Liver (tissue), 9 donors: Measurements from ENCODE around the gene PABPN1L. TPM values are rescaled to one million over a fixed set of nuclear protein-coding genes. Genes with fewer than 3 reads are reported as not detected.
"Not testable (repeated sequence)": the region's sequence is repeated elsewhere in the genome, so short reads cannot be mapped to it uniquely, and the experiment has no call there.

Source experiments
- DNase-seq: peaks from one replicate; pipeline ENCODE4 v3.0.0-alpha.2; 2017; ENCODE audit warnings: low spot score
- H3K27ac ChIP-seq, 2 donors: one replicate each; pipeline ENCODE4 v1.7.0; 2013; ENCODE audit warnings: inconsistent platforms in 2 of 2, low read length in 2 of 2, control low read depth in 1 of 2, low read depth in 1 of 2, mild to moderate bottlenecking in 1 of 2
- H3K27me3 ChIP-seq, 4 donors: one replicate each; pipeline versions ENCODE4 v1.6.1 to v1.7.0; 2013; ENCODE audit warnings: low read length in 3 of 4, inconsistent platforms in 1 of 4, mild to moderate bottlenecking in 1 of 4, moderate library complexity in 1 of 4; ENCODE audit not compliant: control insufficient read depth in 4 of 4, insufficient read depth in 4 of 4
- H3K36me3 ChIP-seq, 4 donors: one replicate each; pipeline versions ENCODE4 v1.6.1 to v1.7.0; 2013; ENCODE audit warnings: low read length in 3 of 4, mild to moderate bottlenecking in 3 of 4, low read depth in 1 of 4, moderate library complexity in 1 of 4; ENCODE audit not compliant: control insufficient read depth in 4 of 4, insufficient read depth in 3 of 4
- H3K4me1 ChIP-seq, 4 donors: one replicate each; pipeline versions ENCODE4 v1.6.1 to v1.7.0; 2013; ENCODE audit warnings: low read length in 3 of 4, mild to moderate bottlenecking in 3 of 4, moderate library complexity in 1 of 4; ENCODE audit not compliant: control insufficient read depth in 4 of 4, insufficient read depth in 4 of 4
- H3K4me3 ChIP-seq, 3 donors: one replicate each; pipeline versions ENCODE4 v1.6.1 to v1.7.0; 2013; ENCODE audit warnings: low read length in 3 of 3, control low read depth in 1 of 3, low read depth in 1 of 3, mild to moderate bottlenecking in 1 of 3
- H3K9ac ChIP-seq, 2 donors: one replicate each; pipeline ENCODE4 v1.7.0; 2013; ENCODE audit warnings: low read length in 2 of 2, mild to moderate bottlenecking in 2 of 2, moderate library complexity in 2 of 2, control low read depth in 1 of 2, low read depth in 1 of 2
- H3K9me3 ChIP-seq, 4 donors: one replicate each; pipeline versions ENCODE4 v1.6.1 to v1.7.0; 2013; ENCODE audit warnings: low read length in 3 of 4; ENCODE audit not compliant: control insufficient read depth in 4 of 4
- EGR1 ChIP-seq, 2 donors: IDR thresholded peaks; 2 replicates each; pipeline ENCODE4 v1.6.1; 2016 to 2018; ENCODE audit warnings: antibody characterized with exemption in 2 of 2, low read depth in 2 of 2
- FOXA1 ChIP-seq: IDR thresholded peaks from 2 replicates; pipeline ENCODE4 v1.6.1; 2016; ENCODE audit warnings: antibody characterized with exemption
- FOXA2 ChIP-seq: IDR thresholded peaks from 2 replicates; pipeline ENCODE4 v1.6.1; 2016; ENCODE audit warnings: antibody characterized with exemption
- HNF4A ChIP-seq, 2 donors: conservative IDR thresholded peaks; 2 replicates each; pipeline ENCODE4 v1.6.1; 2016; ENCODE audit warnings: antibody characterized with exemption in 2 of 2, mild to moderate bottlenecking in 2 of 2
- HNF4G ChIP-seq: IDR thresholded peaks from 2 replicates; pipeline ENCODE4 v1.6.1; 2016; ENCODE audit warnings: antibody characterized with exemption
- JUND ChIP-seq, 2 donors: IDR thresholded peaks; 2 replicates each; pipeline ENCODE4 v1.6.1; 2016; ENCODE audit warnings: antibody characterized with exemption in 2 of 2
- NR2F2 ChIP-seq: IDR thresholded peaks from 2 replicates; pipeline ENCODE4 v1.6.1; 2016; ENCODE audit warnings: antibody characterized with exemption
- RAD21 ChIP-seq, 2 donors: IDR thresholded peaks; 2 replicates each; pipeline ENCODE4 v1.6.1; 2016; ENCODE audit warnings: antibody characterized with exemption in 2 of 2, mild to moderate bottlenecking in 2 of 2
- REST ChIP-seq: IDR thresholded peaks from 2 replicates; pipeline ENCODE4 v1.6.1; 2016; ENCODE audit warnings: antibody characterized with exemption, mild to moderate bottlenecking
- RXRA ChIP-seq, 2 donors: IDR thresholded peaks; 2 replicates each; pipeline ENCODE4 v1.6.1; 2017 to 2018; ENCODE audit warnings: antibody characterized with exemption in 2 of 2, mild to moderate bottlenecking in 1 of 2
- SP1 ChIP-seq: IDR thresholded peaks from 2 replicates; pipeline ENCODE4 v1.6.1; 2018; ENCODE audit warnings: antibody characterized with exemption, mild to moderate bottlenecking
- TAF1 ChIP-seq: conservative IDR thresholded peaks from 2 replicates; pipeline ENCODE4 v1.6.1; 2016; ENCODE audit warnings: antibody characterized with exemption, mild to moderate bottlenecking
- YY1 ChIP-seq: IDR thresholded peaks from 2 replicates; pipeline ENCODE4 v1.6.1; 2016; ENCODE audit warnings: antibody characterized with exemption, mild to moderate bottlenecking
- WGBS: extraction: QIAGEN DNeasy Blood & Tissue Kit; methylation state at CpG from one replicate; pipeline ENCODE4 v1.1.7; 2013; 5-methylcytosine and 5-hydroxymethylcytosine counted together
- polyA plus RNA-seq, 2 donors: library from polyadenylated mRNA; stranded (reverse) in 1 of 2; unstranded in 1 of 2; fragments of 200-250 nt in 1 of 2; fragments of >200 nt in 1 of 2; fragmentation: Nextera tagmentation in 1 of 2; extraction: Ambion mirVana in 1 of 2; gene quantifications; one replicate each; pipeline versions ENCODE4 v1.2.1 to v1.2.3, GENCODE V29; 2013 to 2015
- total RNA-seq, 2 donors: library from RNA; depleted of rRNA; stranded (reverse); fragments of >200 nt; gene quantifications; one replicate each; pipeline ENCODE4 v1.2.3, GENCODE V29; 2014
- TF ChIP-seq, protein P1 (sequence below): IDR thresholded peaks from 2 replicates; pipeline ENCODE4 v1.6.1; 2016; ENCODE audit warnings: antibody characterized with exemption
- TF ChIP-seq, protein P2 (sequence below): IDR thresholded peaks from 2 replicates; pipeline ENCODE4 v1.6.1; 2016; ENCODE audit warnings: antibody characterized with exemption
- TF ChIP-seq, protein P3 (sequence below): IDR thresholded peaks from 2 replicates; pipeline ENCODE4 v1.6.1; 2016; ENCODE audit warnings: antibody characterized with exemption
- donor health status: healthy.
- donor health status: healthy.
- donor health status: healthy.
- donor health status: healthy.
- donor health status: healthy.

Gene PABPN1L
- total and polyA plus RNA-seq, 4 donors, result 0.09 TPM; not detected in 3

DNA sequence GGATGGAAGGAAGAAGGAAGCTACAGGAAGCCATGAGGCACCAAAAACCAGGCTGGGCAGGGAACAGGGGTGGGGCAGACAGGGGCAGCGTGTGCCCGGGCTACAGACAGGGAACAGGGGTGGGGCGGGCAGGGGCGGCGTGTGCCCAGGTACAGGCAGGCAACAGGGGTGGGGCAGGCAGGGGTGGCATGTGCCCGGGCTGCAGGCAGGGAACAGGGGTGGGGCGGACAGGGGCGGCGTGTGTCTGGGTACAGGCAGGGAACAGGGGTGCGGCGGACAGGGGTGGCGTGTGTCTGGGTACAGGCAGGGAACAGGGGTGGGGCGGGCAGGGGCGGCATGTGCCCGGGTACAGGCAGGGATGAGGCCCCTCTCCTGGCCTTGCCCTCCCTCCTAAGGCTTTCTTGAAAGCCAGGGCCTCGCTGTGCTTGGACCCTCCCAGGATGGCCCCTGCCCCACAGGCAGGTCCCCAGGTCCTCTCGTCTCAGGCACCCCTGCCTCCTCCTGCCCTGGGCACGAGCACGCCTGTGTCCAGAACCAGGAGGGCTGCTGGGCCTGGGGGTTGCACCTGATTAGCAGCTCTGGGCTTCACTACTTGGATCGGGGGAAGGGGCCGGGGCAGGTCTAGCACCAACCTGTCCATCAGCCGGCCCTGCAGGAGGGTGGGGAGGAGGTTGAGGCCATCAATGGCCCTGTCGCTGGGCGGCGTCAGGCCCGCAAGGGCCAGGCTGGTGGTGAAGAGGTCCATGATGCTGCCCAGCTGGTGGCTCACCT lies 40.2 kb downstream of the PABPN1L start (continued):
- no peak for TF ChIP-seq JUND (IDR thresholded peaks at IDR 0.05)
- TF ChIP-seq, protein P1, sequence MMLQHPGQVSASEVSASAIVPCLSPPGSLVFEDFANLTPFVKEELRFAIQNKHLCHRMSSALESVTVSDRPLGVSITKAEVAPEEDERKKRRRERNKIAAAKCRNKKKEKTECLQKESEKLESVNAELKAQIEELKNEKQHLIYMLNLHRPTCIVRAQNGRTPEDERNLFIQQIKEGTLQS, result no peak
- TF ChIP-seq TAF1, result no peak
- TF ChIP-seq FOXA2, result no peak
- no peak for TF ChIP-seq RXRA (IDR thresholded peaks at IDR 0.05)
- TF ChIP-seq NR2F2, result no peak
- TF ChIP-seq, protein P2, sequence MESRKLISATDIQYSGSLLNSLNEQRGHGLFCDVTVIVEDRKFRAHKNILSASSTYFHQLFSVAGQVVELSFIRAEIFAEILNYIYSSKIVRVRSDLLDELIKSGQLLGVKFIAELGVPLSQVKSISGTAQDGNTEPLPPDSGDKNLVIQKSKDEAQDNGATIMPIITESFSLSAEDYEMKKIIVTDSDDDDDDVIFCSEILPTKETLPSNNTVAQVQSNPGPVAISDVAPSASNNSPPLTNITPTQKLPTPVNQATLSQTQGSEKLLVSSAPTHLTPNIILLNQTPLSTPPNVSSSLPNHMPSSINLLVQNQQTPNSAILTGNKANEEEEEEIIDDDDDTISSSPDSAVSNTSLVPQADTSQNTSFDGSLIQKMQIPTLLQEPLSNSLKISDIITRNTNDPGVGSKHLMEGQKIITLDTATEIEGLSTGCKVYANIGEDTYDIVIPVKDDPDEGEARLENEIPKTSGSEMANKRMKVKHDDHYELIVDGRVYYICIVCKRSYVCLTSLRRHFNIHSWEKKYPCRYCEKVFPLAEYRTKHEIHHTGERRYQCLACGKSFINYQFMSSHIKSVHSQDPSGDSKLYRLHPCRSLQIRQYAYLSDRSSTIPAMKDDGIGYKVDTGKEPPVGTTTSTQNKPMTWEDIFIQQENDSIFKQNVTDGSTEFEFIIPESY, result no peak
- TF ChIP-seq, protein P3, sequence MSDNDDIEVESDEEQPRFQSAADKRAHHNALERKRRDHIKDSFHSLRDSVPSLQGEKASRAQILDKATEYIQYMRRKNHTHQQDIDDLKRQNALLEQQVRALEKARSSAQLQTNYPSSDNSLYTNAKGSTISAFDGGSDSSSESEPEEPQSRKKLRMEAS, result no peak

- TF ChIP-seq, protein P3, result no peak
- TF ChIP-seq, protein P1, result no peak
- Histone ChIP-seq H3K27me3 (no peaks in the 10 kb centered on the region), H3K36me3 (peaks cover 0 to 28% (median 8%) of the 10 kb centered on the region in 4 donors)
Measured at GRCh38 chr16:88825146-88825545, 41.3 kb downstream of the PABPN1L start.

DNA sequence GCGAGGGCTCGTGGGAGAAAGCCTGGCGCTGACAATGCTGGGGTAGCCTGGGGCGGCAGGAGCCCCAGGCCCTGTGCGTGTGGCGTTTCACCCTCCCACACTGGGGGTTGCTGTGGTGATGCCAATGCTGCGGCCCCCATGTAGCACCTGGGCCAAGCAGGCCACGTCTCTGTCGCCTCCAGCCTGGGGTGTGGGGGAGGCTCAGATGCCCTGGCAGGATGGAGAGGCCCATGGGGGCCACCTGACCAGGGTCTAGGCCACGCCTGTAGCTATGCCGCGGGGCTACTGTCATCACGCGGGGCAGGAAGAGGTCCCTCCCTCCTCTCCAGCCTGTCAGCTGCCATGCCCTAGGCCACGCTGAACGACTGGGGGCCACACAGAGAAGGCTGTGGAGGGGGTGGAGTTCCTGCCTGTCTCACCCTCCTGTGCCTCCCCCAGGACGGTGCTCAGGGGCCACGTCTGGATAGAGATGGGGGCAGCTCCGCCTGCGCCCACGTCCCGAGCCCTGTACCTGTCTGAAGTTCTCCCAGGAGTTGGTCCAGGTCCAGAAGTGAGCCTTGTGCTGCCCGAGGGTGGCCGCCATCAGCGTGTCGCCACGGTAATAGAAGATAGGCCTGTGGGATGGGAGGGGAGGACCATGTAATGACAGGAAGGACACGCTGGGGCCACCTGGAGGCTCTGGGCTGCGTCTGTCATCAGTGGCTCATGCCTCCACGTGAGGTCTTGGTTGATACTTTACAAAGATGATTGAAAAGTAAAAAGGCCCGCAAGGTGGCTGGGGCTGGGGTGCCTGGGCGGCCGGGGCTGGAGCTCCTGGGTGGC lies 42.0 kb downstream of the PABPN1L start:
- no peak overlapping the region for H3K27ac ChIP-seq
- H3K36me3 ChIP-seq, result peaks cover 0 to 28% (median 8%) of the 10 kb centered on the region in 4 donors
- no peak overlapping the region for H3K9ac ChIP-seq
- H3K4me3 ChIP-seq, result no peak overlapping the region
- H3K27me3 ChIP-seq, result no peaks in the 10 kb centered on the region
- TF ChIP-seq, protein P1, result no peak
- no peak for TF ChIP-seq JUND (IDR thresholded peaks at IDR 0.05)
- no peak for TF ChIP-seq FOXA1
- TF ChIP-seq YY1, result no peak
- TF ChIP-seq RAD21 (IDR thresholded peaks at IDR 0.05), result no peak
- no peak for TF ChIP-seq HNF4A (conservative IDR thresholded peaks at IDR 0.05)
- TF ChIP-seq TAF1, result no peak
- TF ChIP-seq EGR1 (IDR thresholded peaks at IDR 0.05; ENCODE audit: low read depth in 2 of 2), result no peak
- no peak for TF ChIP-seq SP1
- TF ChIP-seq, protein P3, result no peak
- TF ChIP-seq HNF4G, result no peak
- TF ChIP-seq REST, result no peak
- TF ChIP-seq RXRA (IDR thresholded peaks at IDR 0.05), result no peak
- H3K9me3 ChIP-seq, result no peaks in the 10 kb centered on the region
- H3K4me1 ChIP-seq, result no peaks in the 10 kb centered on the region
- WGBS, result 94% methylated on average over 33 of the region's 33 CpGs
- no peak for DNase-seq

More at GRCh38 chr16:88825146-88825545, 41.3 kb downstream of the PABPN1L start:
- Histone ChIP-seq H3K9me3 (no peaks in the 10 kb centered on the region), H3K4me3 (no peak overlapping the region), H3K4me1 (no peaks in the 10 kb centered on the region), H3K27ac (no peak overlapping the region), H3K9ac (no peak overlapping the region)
- 98% methylated on average over 12 of the region's 12 CpGs for WGBS
- no peak for DNase-seq

GRCh38 chr16:88823646-88824045 lies 42.8 kb downstream of the PABPN1L start:
- not testable (repeated sequence) for H3K27me3 ChIP-seq, H3K27ac ChIP-seq, DNase-seq, H3K4me1 ChIP-seq, H3K9ac ChIP-seq, H3K9me3 ChIP-seq, H3K4me3 ChIP-seq
- H3K36me3 ChIP-seq, result peaks cover 0 to 25% (median 8%) of the 10 kb centered on the region in 4 donors
- WGBS, result 98% methylated on average over 29 of the region's 31 CpGs
